Body of pancreas (tissue), 4 donors: ENCODE data around the gene C1orf122.

ENCODE experiments used
- POLR2A ChIP-seq, 3 donors: fragments of 450-650 bp; IDR thresholded peaks; one replicate each; pipeline ENCODE4 v1.6.1; 2016; ENCODE audit warnings: antibody characterized with exemption in 3 of 3, mild to moderate bottlenecking in 2 of 3
- TF ChIP-seq, protein P1 (sequence below), 7 experiments: fragments of 450-650 bp in 4 of 7; fragments of 200-600 bp in 3 of 7; sonication (generic) in 3 of 7; IDR thresholded peaks; one replicate each; pipeline ENCODE4 v1.5.1; 2016 to 2019; ENCODE audit warnings: antibody characterized with exemption in 7 of 7

DNA sequence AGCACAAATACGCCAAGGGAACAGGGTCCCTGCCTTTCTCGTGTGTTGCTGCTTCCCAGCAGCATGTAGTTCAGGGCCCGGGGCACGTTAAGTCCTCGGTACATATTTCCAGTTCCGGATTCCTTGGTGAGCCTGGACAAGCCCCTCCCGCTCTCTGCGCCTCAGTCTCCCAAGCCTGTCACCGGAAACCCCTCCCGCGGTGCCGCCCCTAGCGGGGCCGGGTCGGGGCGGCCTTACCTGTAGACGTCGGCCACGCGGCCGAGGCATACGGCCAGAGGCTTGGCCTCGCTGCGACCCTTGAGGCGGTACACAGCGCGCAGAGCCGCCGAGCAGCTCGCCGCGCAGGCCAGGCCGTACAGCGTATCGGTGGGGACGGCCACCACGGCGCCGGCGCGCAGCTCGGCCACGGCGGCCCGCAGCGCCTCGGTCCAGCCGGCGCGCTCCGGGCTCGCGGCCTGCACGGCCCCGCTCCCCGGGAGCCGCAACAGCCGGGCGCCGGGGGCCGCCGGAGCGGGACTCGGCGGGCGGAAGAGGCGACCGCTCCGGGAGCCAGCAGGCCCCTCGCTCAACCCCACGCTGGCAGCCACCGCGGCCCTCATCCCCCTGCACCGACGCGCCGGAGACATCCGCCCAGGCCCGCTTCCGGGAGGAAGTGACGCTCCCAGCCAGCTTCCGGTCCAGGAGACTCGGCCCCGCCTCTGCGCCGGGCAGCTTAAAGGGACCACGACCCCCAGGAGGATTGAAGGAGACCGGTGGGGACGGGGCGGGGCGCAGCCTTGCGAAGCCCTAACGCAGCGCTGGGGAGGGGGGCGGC is at the start of gene C1orf122, which contains the start of gene YRDC:
- TF ChIP-seq, protein P1, sequence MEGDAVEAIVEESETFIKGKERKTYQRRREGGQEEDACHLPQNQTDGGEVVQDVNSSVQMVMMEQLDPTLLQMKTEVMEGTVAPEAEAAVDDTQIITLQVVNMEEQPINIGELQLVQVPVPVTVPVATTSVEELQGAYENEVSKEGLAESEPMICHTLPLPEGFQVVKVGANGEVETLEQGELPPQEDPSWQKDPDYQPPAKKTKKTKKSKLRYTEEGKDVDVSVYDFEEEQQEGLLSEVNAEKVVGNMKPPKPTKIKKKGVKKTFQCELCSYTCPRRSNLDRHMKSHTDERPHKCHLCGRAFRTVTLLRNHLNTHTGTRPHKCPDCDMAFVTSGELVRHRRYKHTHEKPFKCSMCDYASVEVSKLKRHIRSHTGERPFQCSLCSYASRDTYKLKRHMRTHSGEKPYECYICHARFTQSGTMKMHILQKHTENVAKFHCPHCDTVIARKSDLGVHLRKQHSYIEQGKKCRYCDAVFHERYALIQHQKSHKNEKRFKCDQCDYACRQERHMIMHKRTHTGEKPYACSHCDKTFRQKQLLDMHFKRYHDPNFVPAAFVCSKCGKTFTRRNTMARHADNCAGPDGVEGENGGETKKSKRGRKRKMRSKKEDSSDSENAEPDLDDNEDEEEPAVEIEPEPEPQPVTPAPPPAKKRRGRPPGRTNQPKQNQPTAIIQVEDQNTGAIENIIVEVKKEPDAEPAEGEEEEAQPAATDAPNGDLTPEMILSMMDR (IDR thresholded peaks at IDR 0.05): peak in 1 of 7 experiments; percentile 4
- TF ChIP-seq POLR2A (IDR thresholded peaks at IDR 0.05): peak; percentile 70 to 88 (median 82)
